Activated CD4-positive, alpha-beta T cell treated with anti-CD3 and anti-CD28 coated beads, Interleukin-2, amount 10 ng/mL, durations not matched to agents 7 days and 5 days (primary cell): ENCODE results near the gene DNAJB4. TPM values are rescaled to one million over a fixed set of nuclear protein-coding genes. Genes with fewer than 3 reads are reported as not detected.
"Not testable (repeated sequence)": the region's sequence is repeated elsewhere in the genome, so short reads cannot be mapped to it uniquely, and the experiment has no call there.

Source experiments
- CTCF ChIA-PET: fragments of 350-600 bp; sonication (Branson Sonifier 250); formaldehyde crosslinking; loops from one replicate; lab custom pipeline; 2021; ENCODE audit warnings: antibody characterized with exemption; lab: Charles Lee
- POLR2A ChIA-PET: fragments of 350-600 bp; sonication (Branson Sonifier 250); formaldehyde crosslinking; loops from one replicate; lab custom pipeline; 2021; ENCODE audit warnings: antibody characterized with exemption; lab: Charles Lee
- DNase-seq: peaks from one replicate; pipeline ENCODE4 v3.0.0-alpha.2; 2020
- H3K27ac Mint-ChIP-seq: one replicate; pipeline ENCODE4 v1.8.0; 2021; ENCODE audit warnings: mild to moderate bottlenecking, moderate library complexity, mixed read lengths
- H3K27me3 Mint-ChIP-seq: one replicate; pipeline ENCODE4 v1.8.0; 2021; ENCODE audit warnings: mixed read lengths
- H3K36me3 Mint-ChIP-seq: one replicate; pipeline ENCODE4 v1.8.0; 2021; ENCODE audit warnings: low read depth, mixed read lengths
- H3K4me1 Mint-ChIP-seq: one replicate; pipeline ENCODE4 v1.8.0; 2021; ENCODE audit warnings: mixed read lengths
- H3K4me3 Mint-ChIP-seq: one replicate; pipeline ENCODE4 v1.8.0; 2021; ENCODE audit warnings: mild to moderate bottlenecking, moderate library complexity, mixed read lengths
- H3K9me3 Mint-ChIP-seq: one replicate; pipeline ENCODE4 v1.8.0; 2021; ENCODE audit warnings: mixed read lengths
- total RNA-seq, 2 experiments: library from RNA; stranded (reverse); gene quantifications; one replicate each; pipeline ENCODE4 v1.2.3, GENCODE V29; 2021

DNAJB4 gene
- total RNA-seq, 2 experiments from 2014 or later, result 11.5 to 13.2 TPM

GRCh38 chr1:77994117-77994705 lies 10.5 kb upstream of the DNAJB4 start:
- peaks cover 24% of the 10 kb centered on the region for H3K36me3 Mint-ChIP-seq
- no peaks in the 10 kb centered on the region for H3K9me3 Mint-ChIP-seq
- H3K27me3 Mint-ChIP-seq, result no peaks in the 10 kb centered on the region
- H3K27ac Mint-ChIP-seq, result no peak overlapping the region
- DNase-seq, result no peak
- POLR2A ChIA-PET, result interaction anchor here (2.2 kb wide), 1 partner anchor 11 kb away, joined by 9 read pairs; the partner anchor contains the start of gene DNAJB4
- CTCF ChIA-PET, result interaction anchor here (0.5 to 2.6 kb wide), 7 partner anchors 12 to 260 kb away, joined by 3 to 10 read pairs (median 3); partner anchors contain the start of gene FUBP1
- H3K4me1 Mint-ChIP-seq, result peaks cover 16% of the 10 kb centered on the region
- no peak overlapping the region for H3K4me3 Mint-ChIP-seq

- H3K27me3 Mint-ChIP-seq, result no peaks in the 10 kb centered on the region
- ChIA-PET POLR2A (no interaction called here), CTCF (interaction anchor here (2.5 to 2.6 kb wide), 2 partner anchors 11 to 16 kb away, joined by 10 to 11 read pairs; no protein-coding TSS in a partner anchor)
- no peak overlapping the region for H3K4me3 Mint-ChIP-seq
- peaks cover 11% of the 10 kb centered on the region for H3K36me3 Mint-ChIP-seq
- no peaks in the 10 kb centered on the region for H3K9me3 Mint-ChIP-seq
- DNase-seq, result no peak
- H3K4me1 Mint-ChIP-seq, result peaks cover 2% of the 10 kb centered on the region
- H3K27ac Mint-ChIP-seq, result no peak overlapping the region
Observed at GRCh38 chr1:77996734-77997133, 8.0 kb upstream of the DNAJB4 start.

- H3K36me3 Mint-ChIP-seq, POLR2A ChIA-PET, H3K9me3 Mint-ChIP-seq, H3K27me3 Mint-ChIP-seq, DNase-seq, H3K4me3 Mint-ChIP-seq, H3K27ac Mint-ChIP-seq: not testable (repeated sequence)
- peaks cover 15% of the 10 kb centered on the region for H3K4me1 Mint-ChIP-seq
- CTCF ChIA-PET, result interaction anchor here (1.0 kb wide), 1 partner anchor 15 kb away, joined by 3 read pairs; no protein-coding TSS in a partner anchor
Observed at GRCh38 chr1:78000536-78000935, 4.2 kb upstream of the DNAJB4 start.

GRCh38 chr1:78003070-78003746 lies 1.5 kb upstream of the DNAJB4 start:
- Mint-ChIP-seq H3K9me3 (no peaks in the 10 kb centered on the region), H3K4me3 (peak overlapping the region; percentile 40), H3K36me3 (no peaks in the 10 kb centered on the region), H3K4me1 (peaks cover 29% of the 10 kb centered on the region), H3K27me3 (peaks cover 1% of the 10 kb centered on the region), H3K27ac (peak overlapping the region; percentile 56)
- CTCF ChIA-PET, result interaction anchor here (1.0 to 2.5 kb wide), 4 partner anchors 13 to 25 kb away, joined by 3 to 11 read pairs (median 6); partner anchors contain the start of gene FUBP1
- no peak for DNase-seq
- POLR2A ChIA-PET, result interaction anchor here (1.7 to 2.5 kb wide), 3 partner anchors 22 to 76 kb away, joined by 5 to 14 read pairs (median 5); partner anchors contain the start of gene FUBP1

- H3K27ac Mint-ChIP-seq, result peak overlapping the region; percentile 98
Observed at GRCh38 chr1:78003882-78004718, 639 bp upstream of the DNAJB4 start.

GRCh38 chr1:78005448-78005722 lies 646 bp downstream of the DNAJB4 start:
- DNase-seq, result no peak
- CTCF ChIA-PET, result interaction anchor here (0.6 to 2.7 kb wide), 7 partner anchors 9 to 612 kb away, joined by 3 to 12 read pairs (median 6); partner anchors contain the start of gene FUBP1
- H3K9me3 Mint-ChIP-seq, result no peaks in the 10 kb centered on the region
- no peaks in the 10 kb centered on the region for H3K36me3 Mint-ChIP-seq
- peak overlapping the region; percentile 98 for H3K27ac Mint-ChIP-seq
- H3K4me3 Mint-ChIP-seq, result peak overlapping the region; percentile 88
- POLR2A ChIA-PET, result interaction anchor here (0.6 to 2.5 kb wide), 10 partner anchors 10 to 836 kb away, joined by 3 to 64 read pairs (median 6); partner anchors contain the start of genes FUBP1 and MIGA1
- peaks cover 1% of the 10 kb centered on the region for H3K27me3 Mint-ChIP-seq
- H3K4me1 Mint-ChIP-seq, result peaks cover 38% of the 10 kb centered on the region

More at GRCh38 chr1:78003882-78004718, 639 bp upstream of the DNAJB4 start:
- H3K4me3 Mint-ChIP-seq, result peak overlapping the region; percentile 88
- H3K9me3 Mint-ChIP-seq, result no peaks in the 10 kb centered on the region
- CTCF ChIA-PET, result interaction anchor here (0.6 to 2.7 kb wide), 9 partner anchors 8 to 1849 kb away, joined by 3 to 12 read pairs (median 3); partner anchors contain the start of gene FUBP1
- peaks cover 1% of the 10 kb centered on the region for H3K27me3 Mint-ChIP-seq
- H3K4me1 Mint-ChIP-seq, result peaks cover 33% of the 10 kb centered on the region
- POLR2A ChIA-PET, result interaction anchor here (0.7 to 2.5 kb wide), 16 partner anchors 9 to 674 kb away, joined by 3 to 64 read pairs (median 4); partner anchors contain the start of genes FUBP1, IFI44, IFI44L and MIGA1
- DNase-seq, result peak; percentile 53
- no peaks in the 10 kb centered on the region for H3K36me3 Mint-ChIP-seq

- Mint-ChIP-seq H3K9me3 (no peaks in the 10 kb centered on the region), H3K4me3 (peak overlapping the region; percentile 88), H3K36me3 (no peaks in the 10 kb centered on the region), H3K27ac (peak overlapping the region; percentile 98), H3K4me1 (peaks cover 38% of the 10 kb centered on the region), H3K27me3 (peaks cover 1% of the 10 kb centered on the region)
- CTCF ChIA-PET, result interaction anchor here (0.6 to 2.7 kb wide), 4 partner anchors 9 to 125 kb away, joined by 3 to 12 read pairs (median 7); partner anchors contain the start of gene FUBP1
- no peak for DNase-seq
- POLR2A ChIA-PET, result interaction anchor here (0.6 to 2.5 kb wide), 6 partner anchors 11 to 242 kb away, joined by 5 to 64 read pairs (median 11); partner anchors contain the start of gene FUBP1
Observed at GRCh38 chr1:78005755-78006154, 1.0 kb downstream of the DNAJB4 start.

GRCh38 chr1:78006521-78006920 lies 1.8 kb downstream of the DNAJB4 start:
- Mint-ChIP-seq H3K27ac (no peak overlapping the region), H3K4me3 (peak overlapping the region; percentile 88)
- POLR2A ChIA-PET, result no interaction called here

GRCh38 chr1:78007677-78008341 lies 3.1 kb downstream of the DNAJB4 start:
- H3K27me3 Mint-ChIP-seq, result peaks cover 1% of the 10 kb centered on the region
- no peaks in the 10 kb centered on the region for H3K9me3 Mint-ChIP-seq
- DNase-seq, result no peak
- H3K27ac Mint-ChIP-seq, result no peak overlapping the region
- no peak overlapping the region for H3K4me3 Mint-ChIP-seq
- H3K36me3 Mint-ChIP-seq, result no peaks in the 10 kb centered on the region
- ChIA-PET CTCF (interaction anchor here (0.5 kb wide), 1 partner anchor 301 kb away, joined by 3 read pairs; no protein-coding TSS in a partner anchor), POLR2A (no interaction called here)
- H3K4me1 Mint-ChIP-seq, result peaks cover 35% of the 10 kb centered on the region

More at GRCh38 chr1:78006521-78006920, 1.8 kb downstream of the DNAJB4 start:
- CTCF ChIA-PET, result interaction anchor here (2.7 kb wide), 1 partner anchor 8 kb away, joined by 12 read pairs; no protein-coding TSS in a partner anchor
- no peak for DNase-seq
- Mint-ChIP-seq H3K36me3 (no peaks in the 10 kb centered on the region), H3K4me1 (peaks cover 38% of the 10 kb centered on the region), H3K27me3 (peaks cover 1% of the 10 kb centered on the region), H3K9me3 (no peaks in the 10 kb centered on the region)

- no peak overlapping the region for H3K4me3 Mint-ChIP-seq
- DNase-seq, result no peak
- peaks cover 1% of the 10 kb centered on the region for H3K27me3 Mint-ChIP-seq
- no peak overlapping the region for H3K27ac Mint-ChIP-seq
- no peaks in the 10 kb centered on the region for H3K9me3 Mint-ChIP-seq
- ChIA-PET POLR2A (no interaction called here), CTCF (interaction anchor here (1.5 kb wide), 1 partner anchor 14 kb away, joined by 4 read pairs; no protein-coding TSS in a partner anchor)
- H3K36me3 Mint-ChIP-seq, result peaks cover 6% of the 10 kb centered on the region
- peaks cover 25% of the 10 kb centered on the region for H3K4me1 Mint-ChIP-seq
Observed at GRCh38 chr1:78009276-78009675, 4.5 kb downstream of the DNAJB4 start.

GRCh38 chr1:78009836-78010235 lies 5.1 kb downstream of the DNAJB4 start:
- CTCF ChIA-PET, result interaction anchor here (1.5 kb wide), 1 partner anchor 15 kb away, joined by 4 read pairs; no protein-coding TSS in a partner anchor
- Mint-ChIP-seq H3K9me3 (no peaks in the 10 kb centered on the region), H3K27ac (no peak overlapping the region), H3K27me3 (no peaks in the 10 kb centered on the region), H3K4me3 (no peak overlapping the region), H3K4me1 (peaks cover 25% of the 10 kb centered on the region), H3K36me3 (peaks cover 8% of the 10 kb centered on the region)
- POLR2A ChIA-PET, result no interaction called here
- DNase-seq, result no peak
